HG03025 (cell line): ENCODE data around the gene BTN1A1.
"Not testable (repeated sequence)": the region's sequence is repeated elsewhere in the genome, so short reads cannot be mapped to it uniquely, and the experiment has no call there.

Experiments used
- ATAC-seq: cut with Tn5 transposase; IDR thresholded peaks from one replicate; pipeline ENCODE4 v1.9.1; 2021; ENCODE audit warnings: mild to moderate bottlenecking, moderate library complexity; ENCODE audit not compliant: unreplicated experiment, low FRiP score

Gene BTN1A1, protein sequence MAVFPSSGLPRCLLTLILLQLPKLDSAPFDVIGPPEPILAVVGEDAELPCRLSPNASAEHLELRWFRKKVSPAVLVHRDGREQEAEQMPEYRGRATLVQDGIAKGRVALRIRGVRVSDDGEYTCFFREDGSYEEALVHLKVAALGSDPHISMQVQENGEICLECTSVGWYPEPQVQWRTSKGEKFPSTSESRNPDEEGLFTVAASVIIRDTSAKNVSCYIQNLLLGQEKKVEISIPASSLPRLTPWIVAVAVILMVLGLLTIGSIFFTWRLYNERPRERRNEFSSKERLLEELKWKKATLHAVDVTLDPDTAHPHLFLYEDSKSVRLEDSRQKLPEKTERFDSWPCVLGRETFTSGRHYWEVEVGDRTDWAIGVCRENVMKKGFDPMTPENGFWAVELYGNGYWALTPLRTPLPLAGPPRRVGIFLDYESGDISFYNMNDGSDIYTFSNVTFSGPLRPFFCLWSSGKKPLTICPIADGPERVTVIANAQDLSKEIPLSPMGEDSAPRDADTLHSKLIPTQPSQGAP

DNA sequence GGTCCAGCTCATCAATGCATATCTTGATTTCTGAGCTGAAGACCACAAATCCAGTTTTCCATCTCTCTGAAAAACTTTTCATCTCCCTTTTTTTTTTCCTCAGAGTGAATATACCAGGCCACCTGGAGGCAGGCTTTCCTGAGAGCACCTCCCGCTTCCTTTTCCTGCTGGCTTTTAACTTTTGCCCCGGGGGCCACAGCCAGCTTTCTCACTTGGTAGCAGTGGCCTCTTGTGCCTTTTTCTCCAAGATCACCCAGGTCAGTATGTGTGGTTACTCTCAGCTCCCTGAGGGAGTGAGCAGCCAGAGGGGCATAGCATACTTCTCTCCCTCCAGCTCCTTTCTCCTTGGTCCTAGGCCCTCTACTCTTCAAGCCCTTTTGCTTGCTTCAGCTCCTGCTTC, at the start of gene BTN1A1:
TSS of gene BTN1A1 (plus strand) at position 202 of the 400 bp plus-strand sequence. CDS start 984 bp downstream, outside the sequence.
- ATAC-seq = no peak

DNA sequence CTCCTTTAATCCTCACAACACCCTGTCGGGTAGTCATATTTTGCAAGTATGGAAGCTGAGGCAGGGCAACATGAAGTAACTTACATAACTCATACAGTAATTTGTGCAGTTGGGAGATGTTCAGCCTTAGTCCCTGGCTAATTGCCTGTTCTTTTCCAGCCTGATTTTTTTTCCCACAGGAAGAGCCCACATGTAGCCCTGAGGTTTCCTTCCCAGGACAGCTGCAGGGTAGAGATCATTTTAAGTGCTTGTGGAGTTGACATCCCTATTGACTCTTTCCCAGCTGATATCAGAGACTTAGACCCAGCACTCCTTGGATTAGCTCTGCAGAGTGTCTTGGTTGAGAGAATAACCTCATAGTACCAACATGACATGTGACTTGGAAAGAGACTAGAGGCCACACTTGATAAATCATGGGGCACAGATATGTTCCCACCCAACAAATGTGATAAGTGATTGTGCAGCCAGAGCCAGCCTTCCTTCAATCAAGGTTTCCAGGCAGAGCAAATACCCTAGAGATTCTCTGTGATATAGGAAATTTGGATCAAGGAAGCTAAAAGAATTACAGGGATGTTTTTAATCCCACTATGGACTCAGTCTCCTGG, 47.4 kb upstream of the BTN1A1 start:
- no peak for ATAC-seq

DNA sequence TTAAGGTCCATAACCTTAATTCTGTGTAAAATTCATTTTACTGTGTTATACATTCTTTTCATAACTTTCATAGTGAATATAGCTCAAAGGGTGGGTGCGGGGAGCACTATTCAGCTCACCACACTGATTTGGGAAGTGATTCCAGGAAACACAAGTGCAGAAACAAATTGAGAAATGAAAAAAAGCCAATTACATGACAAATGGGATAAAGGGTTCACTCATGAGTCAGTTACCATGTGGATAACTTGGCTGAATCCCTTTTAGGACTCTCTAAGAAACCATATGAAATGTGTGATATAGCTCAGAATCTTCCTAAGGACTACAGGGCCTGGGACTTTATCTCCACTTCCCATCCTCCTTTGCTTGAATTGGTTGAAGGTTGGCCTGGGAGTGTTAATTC, 45.5 kb upstream of the BTN1A1 start:
- no peak for ATAC-seq

DNA sequence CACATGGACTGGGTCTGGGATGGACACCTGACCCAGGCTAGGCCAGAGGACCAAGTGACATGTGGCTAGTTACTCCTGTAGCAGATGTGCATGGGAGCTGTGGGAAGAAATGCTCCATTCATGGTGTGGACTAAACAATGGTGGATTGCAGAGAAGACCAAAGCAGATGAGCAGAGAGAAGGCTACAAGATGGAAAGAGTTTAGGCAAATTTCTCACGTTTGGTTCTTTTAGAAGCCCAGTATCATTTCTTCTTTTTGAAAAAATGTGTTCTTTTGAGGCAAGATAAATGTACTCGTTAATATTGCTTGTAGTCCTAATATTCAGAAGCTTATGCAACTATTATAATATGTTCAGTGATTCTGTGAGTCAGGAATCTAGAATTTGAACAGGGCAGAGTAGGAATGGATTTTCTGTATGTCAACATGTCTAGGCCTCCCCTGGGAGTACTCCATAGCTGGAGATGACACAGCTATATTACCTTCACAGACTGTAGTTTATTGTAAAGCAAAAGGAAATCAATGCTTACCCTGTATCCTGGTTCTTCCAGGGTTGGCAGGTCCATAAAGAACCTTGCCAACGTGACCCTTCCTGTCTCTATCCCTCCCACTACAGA, 44.6 kb upstream of the BTN1A1 start:
- ATAC-seq = no peak

DNA sequence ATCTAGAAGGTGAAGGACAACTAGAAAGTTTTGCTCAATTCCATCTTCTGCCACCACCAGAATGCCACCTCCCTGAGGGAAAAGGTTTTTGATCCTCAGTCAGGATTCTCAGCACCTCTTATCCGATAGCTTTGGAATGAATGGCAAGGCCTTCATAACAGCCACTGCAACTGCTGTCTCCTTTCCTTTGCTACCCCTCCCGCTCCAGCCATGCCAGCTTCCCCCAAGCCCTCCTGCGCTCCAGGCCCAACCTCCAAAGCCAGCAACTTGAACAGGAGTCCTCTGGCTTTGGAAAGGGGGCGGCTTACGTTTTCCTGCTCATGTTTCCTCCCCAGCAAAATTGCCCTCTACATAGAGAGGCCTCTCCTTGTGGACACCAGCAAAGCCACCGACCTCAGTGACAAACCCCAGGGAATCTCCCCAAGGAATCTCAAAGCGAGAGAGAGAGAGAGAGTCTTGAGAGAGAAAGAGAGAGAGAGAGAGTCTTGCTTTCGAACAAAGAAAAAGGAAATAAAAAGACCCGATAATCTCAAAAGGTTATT, 42.8 kb upstream of the BTN1A1 start:
- no peak for ATAC-seq

DNA sequence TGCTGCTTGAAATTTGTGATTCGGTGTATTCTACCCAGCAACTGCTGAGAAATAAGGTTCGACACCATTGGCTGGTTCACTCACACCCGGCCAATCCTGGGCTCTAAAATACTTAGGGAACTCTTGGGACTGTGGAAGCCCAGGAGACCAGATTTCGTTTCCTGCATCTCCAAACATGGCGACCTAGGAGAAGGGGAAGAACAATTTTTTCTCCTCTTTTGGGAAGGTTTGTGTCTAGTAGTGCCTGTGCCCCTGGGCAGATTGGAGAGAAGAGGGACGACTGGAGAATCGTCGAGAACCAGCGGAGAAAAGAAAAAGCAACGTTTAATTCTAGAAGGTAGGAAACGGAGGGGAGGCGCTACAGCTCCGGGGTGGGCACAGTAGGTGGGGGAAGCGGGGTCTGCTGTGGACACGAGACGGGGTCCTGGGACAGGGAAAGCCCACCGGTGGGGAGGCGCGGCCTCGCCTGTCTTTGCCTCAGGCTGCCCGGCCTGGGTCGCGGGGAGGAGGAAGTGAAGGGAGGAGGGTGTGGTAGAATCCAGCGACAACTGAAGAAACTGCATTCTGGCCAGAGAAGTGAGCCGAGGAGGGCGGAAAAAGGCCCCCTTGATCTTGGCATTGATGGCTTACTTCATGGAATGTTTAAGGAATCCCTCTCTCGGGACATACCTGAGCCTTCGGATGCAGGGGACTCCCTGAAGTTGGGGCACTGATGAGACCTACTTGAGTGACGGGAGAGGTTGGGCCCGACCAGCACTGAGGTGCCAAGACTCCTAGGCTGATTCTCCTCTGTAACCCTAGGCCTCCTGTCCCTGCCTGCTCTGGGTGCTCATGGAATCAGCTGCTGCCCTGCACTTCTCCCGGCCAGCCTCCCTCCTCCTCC, 42.1 kb upstream of the BTN1A1 start, which contains the start of gene BTN2A1:
TSS of gene BTN2A1 (plus strand) at position 150 of the 883 bp plus-strand sequence. CDS start at position 832, 682 bp downstream.
- peak; percentile 97 for ATAC-seq

DNA sequence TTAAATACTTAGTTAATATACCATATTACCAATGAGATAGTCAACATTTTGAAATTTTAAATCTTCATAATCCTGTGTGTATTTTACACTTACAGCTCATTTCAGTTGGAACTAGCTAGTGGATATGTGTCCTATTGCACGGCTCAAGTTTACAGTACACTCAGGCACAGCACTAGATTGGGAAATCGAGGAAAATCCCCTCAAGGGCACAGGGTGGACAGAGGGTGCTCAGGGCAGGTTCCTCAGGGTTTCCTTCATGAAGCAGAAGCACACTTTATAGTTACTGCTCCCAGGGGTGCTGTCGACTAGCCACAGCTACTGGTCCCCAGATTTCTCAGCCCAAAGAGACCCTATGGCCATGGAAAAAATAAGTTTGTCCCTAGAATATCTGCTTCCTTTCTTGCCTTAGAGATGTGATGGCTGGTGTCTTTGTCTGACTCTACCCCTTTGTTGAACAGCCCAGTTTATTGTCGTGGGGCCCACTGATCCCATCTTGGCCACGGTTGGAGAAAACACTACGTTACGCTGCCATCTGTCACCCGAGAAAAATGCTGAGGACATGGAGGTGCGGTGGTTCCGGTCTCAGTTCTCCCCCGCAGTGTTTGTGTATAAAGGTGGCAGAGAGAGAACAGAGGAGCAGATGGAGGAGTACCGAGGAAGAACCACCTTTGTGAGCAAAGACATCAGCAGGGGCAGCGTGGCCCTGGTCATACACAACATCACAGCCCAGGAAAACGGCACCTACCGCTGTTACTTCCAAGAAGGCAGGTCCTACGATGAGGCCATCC, 40.9 kb upstream of the BTN1A1 start:
- ATAC-seq = no peak

DNA sequence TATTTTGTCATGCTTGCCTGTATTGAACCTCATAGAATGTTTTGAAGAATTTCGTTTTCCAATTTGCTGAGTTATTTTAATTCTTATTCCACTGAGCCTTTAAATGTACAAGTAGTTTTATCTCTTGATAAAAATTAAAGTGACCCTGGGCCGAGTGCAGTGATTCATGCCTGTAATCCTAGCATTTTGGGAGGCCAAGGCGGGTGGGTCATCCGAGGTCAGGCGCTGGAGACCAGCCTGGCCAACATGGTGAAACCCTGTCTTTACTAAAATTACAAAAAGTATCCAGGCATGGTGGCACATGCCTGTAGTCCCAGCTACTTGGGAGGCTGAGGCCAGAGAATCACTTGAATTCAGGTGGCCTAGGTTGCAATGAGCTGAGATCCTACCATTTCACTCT, 38.8 kb upstream of the BTN1A1 start:
- not testable (repeated sequence) for ATAC-seq

DNA sequence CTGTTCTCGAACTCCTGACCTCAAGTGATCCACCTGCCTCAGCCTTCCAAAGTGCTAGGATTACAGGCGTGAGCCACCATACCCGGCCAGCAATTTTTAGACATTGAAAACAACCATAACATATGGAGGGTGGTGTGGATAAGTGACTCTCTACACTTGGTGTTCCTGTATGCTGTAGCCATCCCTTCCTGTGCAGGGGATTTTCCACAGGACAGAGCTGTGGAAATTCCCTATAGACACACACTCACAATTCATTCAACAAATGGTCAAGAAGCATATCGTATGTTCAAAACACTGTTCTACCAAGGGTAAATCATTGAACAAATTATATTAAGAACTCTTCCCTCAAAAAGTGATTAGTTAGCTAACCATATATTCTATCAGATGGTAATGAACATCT, 36.1 kb upstream of the BTN1A1 start:
- no peak for ATAC-seq

DNA sequence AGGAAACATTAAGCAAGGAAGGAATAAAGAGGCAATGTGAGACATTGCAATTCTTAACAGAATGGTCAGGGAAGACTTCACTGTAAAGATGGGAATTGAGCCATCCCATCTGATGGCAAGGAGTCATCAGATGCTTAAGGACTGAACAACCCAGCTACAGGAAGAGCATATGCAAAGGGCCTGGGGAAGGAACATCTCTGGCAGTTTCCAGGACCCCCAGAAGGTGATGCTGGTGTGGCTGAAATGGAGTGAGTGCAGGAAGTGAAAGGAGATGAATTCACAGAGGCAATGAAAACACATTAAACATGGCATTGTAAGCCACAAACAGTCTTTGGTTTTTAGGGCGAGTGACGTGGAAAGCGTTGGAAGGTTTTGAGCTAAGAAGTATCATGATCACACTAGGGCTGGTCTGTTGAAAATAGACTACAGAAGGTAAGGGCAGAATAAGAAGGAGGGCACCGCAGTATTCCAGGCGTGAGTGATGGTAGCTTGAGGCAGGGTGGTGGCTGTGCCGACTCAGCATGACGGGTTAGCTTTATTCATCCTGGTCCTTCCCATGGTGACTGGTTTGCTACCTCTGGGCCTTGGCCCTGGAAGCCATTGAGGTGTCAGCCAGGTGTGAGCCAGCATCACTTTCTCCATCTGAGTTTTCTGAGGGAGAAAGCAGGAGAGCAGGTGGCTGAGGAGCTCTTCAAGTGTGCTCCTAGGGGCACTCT, 35.5 kb upstream of the BTN1A1 start:
- no peak for ATAC-seq

DNA sequence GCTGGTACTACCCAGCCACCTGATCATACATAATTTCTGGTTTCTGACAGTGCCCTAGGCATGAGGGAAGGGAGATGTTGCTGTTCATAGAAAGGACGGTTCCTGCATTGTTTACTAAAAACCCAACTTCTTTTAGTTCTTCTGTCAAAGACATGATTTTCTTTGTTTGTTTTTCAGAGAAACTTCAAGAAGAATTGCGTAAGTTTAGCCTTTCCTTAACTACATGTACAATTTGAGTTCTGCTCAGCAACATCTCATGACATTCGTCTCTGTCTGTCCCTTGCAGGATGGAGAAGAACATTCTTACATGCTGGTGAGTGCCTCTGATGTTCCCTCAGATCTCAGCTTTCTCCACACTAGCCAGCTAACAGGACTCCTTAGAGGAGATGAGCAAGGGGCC, 34.3 kb upstream of the BTN1A1 start:
- no peak for ATAC-seq

DNA sequence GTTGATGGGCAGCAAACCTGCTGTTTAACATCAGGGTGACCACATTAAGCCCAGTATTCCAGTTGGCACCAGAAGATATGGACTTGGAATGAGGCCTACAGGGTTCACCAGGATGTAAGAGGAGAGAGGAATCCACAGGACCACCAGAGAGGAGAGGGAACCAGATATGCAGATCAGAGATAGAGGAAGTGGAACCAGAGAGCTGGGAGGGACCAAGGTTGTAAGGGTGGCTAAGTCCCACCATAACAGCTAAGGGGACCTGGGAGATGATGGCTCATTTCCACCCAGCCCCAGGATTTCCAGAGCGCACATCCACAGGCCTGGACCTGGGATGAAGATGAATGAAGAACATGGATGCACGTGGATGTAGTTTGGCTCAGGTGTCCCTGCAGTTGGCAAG, 31.3 kb upstream of the BTN1A1 start:
- no peak for ATAC-seq

DNA sequence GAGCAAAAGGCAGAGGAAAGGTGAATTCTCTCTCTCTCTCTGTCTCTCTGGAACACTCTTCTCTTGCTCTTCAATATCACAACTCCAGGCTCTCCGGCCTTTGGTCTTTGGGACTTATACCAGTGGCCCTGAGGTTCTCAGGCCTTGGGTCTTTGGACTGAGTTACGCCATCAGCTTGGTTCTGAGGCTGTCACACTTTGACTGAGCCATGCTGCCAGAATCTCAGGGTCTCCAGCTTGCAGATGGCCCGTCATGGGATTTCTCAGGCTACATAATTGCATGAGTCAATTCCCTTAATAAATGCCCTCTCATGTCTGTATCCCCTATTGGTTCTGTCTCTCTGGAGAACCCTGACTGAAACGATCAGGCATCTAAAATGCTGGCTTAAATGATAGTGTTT, 29.5 kb upstream of the BTN1A1 start:
- no peak for ATAC-seq

DNA sequence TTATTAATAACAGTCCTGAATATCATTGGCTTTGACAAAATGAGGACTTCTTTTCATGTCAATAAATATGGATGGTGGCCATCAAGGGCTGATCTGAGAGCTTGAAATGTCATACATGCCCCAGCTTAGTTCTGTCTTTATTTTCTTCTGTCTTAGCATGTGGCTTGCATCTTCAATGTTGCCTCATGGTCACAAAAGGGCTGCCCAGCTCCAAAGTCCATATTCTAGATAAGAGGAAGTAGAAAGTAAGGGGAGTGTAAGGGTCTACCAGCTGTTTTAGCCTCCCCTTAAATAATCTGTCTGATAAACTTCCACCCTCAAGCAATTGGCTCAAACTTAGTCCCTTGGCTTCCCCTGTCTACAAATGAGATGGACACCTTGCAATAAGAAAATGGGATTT, 28.1 kb upstream of the BTN1A1 start:
- ATAC-seq = no peak

DNA sequence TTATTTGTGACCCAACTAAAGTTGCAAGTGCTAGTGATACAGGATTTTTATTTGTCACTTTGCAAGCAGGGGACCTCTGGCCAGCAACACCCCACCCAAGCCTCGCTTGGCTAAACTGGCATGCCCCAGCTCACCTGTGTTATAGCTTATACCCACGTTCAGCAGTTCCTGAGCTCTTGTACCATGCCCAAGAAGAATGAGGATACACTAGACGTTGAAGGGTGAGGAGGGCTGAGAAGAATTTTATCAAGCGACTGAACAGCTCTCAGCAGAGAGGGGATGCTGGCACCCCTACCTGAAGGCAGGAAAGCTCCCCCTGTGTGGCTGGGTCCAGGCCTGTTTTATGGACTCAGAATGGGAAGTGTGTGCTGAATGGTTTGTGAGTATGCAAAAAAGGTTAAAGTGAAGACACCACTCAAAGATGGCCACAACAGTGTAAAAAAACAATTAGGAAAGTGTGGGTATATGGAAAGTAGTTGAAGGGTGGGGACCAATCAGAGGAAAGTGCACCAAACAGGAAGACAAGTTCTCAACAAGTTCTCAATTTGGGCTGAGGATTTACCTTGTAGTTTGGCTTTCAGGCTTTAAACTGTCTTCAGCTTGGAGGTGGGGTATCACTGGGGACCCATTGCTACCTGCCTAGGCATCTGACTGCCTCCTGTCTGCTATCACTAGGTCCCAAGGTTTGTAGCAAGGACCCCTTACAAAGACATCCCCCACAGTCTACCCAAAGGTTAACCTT, 27.4 kb upstream of the BTN1A1 start:
- no peak for ATAC-seq

DNA sequence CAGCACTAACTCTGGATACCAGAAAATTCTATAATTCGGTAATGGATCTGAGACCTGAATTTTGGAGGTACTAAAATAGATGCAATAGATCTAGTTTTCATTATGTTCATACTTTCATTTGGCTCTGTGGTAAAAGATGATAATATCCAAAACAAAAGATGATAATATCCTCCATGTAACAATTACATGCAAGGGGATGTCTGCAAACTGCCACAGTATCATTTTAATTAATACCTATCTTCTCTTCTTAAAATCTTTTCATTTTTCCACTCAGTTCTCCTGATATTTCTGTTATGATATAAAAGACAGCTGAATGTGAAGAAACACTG, 26.7 kb upstream of the BTN1A1 start:
- ATAC-seq = no peak

DNA sequence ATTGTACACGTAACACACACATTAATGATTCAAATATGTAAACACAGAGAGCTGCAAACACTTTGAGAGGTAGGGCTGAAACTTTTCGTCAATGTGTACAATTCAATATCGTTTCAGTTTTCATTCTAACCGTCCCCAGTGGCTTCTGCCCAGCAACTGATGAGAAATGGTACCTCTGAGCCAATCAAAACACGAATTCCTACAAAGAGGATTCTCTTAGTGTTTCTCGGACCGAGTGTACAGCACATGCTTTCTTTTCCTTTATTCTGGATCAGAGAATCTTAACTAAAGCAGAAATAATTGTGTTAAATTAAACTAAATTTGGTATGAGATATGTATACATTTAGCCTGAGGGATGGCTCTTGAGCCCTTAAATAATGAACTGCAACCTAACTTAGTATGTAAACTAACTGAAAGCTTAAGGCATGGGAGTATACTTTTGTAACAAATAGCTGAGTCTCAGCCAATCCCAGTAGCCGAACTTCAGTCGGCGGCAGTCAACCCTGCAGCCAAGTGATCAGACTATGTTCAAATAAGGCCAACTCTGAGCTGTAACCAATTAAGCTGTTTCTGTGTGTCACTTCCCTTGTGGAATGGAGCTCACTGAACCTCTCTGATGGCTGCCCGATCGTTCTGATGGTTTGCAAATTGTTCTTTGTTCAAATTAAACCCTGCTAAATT, 26.2 kb upstream of the BTN1A1 start:
- ATAC-seq = peak; percentile 84

DNA sequence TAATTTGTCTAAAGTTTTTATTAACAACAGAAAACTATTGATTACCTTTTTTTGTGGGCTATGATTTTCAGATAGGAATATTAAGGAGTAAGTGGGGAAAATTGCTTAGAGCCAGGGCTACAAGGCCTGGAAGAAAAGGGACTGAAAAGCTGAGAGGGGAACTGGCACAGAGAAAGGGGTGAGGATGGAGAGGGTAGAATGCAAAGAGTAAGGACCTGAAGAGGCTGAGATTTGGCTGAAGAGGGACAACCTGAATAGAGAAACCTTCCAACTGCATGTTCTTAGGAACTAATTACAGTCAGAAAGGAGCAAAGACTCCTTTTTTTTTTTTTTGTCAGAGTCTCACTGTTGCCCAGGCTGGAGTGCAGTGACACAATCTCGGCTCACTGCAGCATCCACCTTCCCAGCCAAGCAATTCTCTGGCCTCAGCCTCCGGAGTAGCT, 25.6 kb upstream of the BTN1A1 start:
- no peak for ATAC-seq
